Limb (tissue), 2 donors: ENCODE measurements around the gene LRRC8D.

ENCODE experiments used
- DNase-seq, 2 donors: peaks; one replicate each; pipeline ENCODE4 v3.0.0-alpha.2; 2016; ENCODE audit errors: extremely low spot score in 2 of 2

The LRRC8D gene

GRCh38 chr1:89894210-89895201 is 73.7 kb downstream of the LRRC8D start:
- no peak for DNase-seq

GRCh38 chr1:89896105-89896942 is 75.5 kb downstream of the LRRC8D start:
- DNase-seq = no peak

DNA sequence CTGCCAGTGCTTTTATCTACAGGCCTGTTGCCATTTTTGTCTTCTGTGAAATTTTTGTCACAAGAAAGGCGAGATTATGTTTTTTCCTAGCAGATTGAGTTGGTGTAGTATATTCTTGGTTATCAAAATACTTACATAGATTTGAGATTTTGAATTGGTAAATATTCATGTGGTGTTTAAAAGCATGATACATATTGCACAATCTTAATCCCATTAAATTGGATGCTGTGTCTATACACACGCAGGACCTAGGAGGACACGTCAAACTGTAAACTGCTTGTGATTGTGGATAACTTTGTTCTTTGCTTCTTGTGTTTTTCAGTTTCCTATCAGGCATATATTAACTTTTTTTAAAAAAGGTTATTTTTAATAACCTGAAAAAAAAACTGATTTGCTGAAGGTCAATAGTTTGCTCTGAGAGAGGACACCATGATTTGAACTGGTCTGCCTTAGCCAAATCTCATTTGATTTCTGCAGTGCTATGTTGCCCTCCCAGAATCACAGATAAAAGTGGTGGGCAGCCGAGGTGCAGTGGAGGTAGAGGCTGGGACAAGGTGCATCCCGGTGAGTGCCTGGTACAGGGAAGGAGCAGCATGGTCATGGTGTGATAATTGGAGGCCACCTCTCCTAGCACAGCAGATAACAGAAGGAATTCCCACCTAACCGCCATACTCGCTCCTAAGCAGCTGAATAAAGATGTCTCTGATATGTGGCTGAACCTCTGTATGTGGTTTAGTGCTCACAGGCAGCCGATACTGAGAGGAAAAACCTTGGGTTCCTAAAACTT is 76.7 kb downstream of the LRRC8D start:
- no peak for DNase-seq

DNA sequence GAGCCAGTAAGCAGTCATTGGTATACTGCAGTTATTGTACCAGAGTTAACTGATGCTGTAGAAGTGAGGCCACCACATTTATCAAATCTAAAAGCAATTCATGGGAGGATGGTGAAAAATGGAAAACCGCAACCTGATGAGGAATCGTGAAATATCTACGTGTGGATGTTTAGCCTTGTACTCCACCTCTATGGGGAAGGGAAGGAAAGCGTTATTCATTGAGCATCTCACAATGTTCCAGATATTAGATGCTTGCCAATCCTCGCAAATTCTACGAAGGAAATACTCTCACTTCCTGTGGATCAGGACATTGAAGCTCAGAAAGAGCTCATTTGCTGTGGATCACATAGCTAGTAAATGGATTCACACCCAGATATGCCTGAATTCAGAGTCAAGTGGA is 77.3 kb downstream of the LRRC8D start:
- DNase-seq = no peak

GRCh38 chr1:89898695-89899470 is 78.1 kb downstream of the LRRC8D start:
- no peak for DNase-seq

- no peak for DNase-seq
Observed at GRCh38 chr1:89900323-89900722, 79.5 kb downstream of the LRRC8D start.

DNA sequence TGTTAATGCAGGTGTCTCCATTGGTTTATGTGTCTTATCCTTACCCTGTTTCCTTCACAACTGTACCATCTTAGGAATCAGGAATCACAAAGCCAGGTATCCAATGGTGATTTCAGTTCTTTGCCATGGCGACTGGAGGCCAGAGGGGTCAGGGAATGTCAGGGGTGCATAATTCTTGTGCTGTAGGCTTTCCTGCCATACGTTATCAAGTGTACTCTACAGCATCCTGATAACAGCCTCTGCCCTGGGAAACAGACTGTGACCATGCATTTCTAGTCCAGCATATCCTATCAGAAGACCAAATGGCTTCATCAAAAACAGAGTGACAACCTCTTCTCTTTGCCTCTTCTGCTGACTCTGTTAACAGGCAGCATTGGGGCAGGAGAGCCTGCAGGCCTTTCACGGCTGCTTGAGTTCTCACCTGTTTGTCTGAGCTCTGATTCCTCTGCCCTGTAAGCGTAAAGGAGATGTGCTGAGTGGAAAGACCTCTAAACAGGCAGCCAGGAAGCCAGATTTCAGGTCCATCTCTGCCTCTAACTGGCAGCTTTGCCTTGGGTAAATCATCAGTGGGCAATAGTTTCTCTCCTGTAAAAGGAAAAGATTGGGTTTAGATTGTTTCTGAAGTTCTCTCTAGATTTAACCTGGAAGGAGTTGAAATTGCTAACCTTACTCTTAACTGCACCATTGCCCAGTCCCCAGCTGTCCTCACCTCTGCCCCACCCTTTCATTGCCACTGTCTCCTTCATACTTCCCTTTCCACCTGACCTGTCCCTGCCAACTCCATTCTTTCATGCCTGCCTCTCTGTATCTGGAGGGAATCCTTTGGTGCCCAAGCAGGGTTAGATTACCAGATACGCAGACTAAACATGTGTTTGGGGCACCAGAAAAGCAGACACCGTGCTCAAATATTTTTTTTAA is 80.2 kb downstream of the LRRC8D start:
- no peak for DNase-seq

GRCh38 chr1:89901957-89902669 is 81.3 kb downstream of the LRRC8D start:
- DNase-seq = no peak

- DNase-seq = no peak
Observed at GRCh38 chr1:89903550-89903949, 82.7 kb downstream of the LRRC8D start.

DNA sequence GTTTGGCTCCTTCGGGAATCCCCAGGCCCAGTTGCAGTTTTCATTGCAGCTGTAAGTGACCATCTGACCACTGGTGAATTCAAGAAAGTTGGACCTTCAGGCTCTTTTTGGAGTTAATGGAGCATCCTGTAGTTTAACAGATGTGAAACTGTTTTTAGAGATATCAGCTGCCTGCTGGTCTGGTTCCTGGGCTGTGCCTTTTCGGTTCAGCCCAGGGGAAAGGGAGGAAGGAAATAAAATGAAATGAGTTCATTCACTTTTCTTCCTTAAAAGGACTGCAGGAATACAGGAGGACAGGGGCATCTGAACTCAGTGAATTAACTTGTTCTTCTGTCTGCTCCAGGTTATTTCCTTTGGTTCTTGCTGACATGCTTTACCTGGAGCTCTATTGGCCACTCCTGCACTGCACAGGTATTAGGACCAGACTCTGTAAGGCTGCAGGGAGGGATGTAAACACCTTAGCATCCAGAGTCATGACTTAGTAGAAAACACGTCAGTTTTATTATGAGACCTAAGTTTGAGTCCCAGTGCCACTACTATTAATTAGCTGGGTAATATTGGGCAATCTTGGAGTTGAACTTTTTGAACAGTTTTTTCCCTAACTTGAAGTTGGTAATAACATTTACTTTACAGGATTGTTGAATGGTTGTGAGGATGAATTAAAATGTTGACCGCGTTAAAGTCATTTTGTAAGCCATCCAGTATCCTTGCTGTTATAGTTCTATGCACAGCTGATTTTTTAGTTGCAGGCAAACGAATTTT is 83.6 kb downstream of the LRRC8D start:
- no peak for DNase-seq

DNA sequence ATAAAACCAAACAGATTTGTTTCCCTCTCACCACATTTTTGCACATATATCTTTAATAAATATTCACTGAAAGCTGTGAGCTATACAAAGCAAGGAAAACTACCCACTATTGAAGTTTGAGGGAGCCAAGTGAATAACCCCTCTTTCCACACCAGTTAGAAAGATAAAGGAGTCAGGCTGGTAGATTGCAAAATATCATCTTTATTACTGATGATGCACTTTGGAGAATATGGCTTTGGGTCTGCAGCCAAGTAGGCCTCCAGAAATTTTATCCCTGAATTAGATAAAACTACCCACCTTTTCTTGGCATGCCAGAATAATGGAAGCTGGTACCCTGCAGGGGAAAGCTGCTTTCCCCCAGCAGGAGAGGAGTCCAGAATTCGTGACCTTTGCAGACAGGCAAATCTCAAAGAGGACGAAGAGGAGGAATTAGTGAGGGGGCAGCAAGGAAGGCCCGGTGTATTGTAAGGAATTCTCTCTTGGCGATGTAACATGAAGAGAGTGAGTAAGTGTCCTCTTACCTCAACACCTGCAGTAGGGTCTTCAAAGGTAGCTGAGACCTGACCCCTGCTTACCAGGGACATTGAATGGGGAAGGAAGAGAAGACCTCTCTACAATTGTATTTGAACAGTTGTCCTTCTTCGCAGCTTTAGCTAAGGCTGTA is 84.7 kb downstream of the LRRC8D start:
- DNase-seq = no peak

DNA sequence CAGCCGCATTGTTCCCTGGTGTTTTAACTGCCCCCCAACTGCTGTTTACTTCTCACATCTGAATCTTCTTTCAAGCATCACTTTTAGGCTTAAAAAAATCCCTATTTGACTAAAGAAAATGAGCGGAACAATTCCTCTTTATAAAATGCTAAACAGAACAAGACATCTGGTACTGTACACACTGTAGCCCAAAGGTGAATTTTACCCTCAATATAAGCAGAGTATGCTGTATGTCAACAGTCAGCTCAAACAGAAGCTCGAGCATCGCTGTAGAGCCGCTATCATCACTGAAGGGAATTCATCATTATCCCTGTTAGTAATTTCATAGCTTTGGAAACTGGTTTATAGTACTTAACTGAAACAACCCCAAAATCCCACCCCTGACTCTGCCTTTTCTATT is 85.3 kb downstream of the LRRC8D start:
- DNase-seq = no peak

DNA sequence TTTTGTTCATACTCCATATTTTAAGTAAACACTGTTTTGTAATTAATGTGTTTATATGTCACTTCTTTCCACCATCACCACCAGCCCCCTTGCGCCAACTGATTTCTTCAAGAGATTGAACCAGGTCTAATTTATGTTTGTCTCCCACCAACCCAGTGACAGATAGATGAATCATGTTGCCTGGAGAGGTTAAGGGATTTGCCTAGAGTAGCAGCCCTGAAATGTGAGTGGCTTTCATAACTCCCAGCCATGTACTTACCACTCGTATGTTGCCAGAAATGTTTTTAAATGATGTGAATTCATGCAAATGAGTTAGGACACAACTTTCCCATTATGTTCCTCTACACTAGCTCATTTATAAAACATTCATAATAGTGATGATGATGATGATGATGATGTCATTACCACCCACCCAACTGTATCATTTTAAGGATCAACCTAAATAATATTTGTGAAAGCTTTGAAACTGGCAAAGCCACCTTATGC is 86.9 kb downstream of the LRRC8D start:
- no peak for DNase-seq

DNA sequence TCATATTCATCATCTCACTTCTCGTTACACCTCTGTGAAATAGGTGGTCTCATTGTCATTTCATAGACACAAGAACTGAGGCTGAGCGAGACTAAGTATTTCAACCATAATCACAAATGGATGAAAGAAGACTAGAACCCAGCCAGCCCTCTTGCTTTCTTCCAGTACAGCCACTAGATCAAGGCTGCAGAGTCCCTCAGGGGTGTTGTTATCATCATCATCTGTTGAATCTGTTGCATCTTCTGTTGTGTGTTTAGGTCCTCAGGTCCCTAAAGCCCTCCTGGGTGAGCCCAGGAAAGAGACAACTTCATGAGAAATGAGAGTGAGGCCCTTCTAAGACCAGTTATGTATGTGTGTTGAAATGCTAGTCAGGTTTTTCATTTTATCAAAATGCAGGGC is 87.4 kb downstream of the LRRC8D start:
- DNase-seq = no peak

- no peak for DNase-seq
Observed at GRCh38 chr1:89908672-89909436, 88.0 kb downstream of the LRRC8D start.

DNA sequence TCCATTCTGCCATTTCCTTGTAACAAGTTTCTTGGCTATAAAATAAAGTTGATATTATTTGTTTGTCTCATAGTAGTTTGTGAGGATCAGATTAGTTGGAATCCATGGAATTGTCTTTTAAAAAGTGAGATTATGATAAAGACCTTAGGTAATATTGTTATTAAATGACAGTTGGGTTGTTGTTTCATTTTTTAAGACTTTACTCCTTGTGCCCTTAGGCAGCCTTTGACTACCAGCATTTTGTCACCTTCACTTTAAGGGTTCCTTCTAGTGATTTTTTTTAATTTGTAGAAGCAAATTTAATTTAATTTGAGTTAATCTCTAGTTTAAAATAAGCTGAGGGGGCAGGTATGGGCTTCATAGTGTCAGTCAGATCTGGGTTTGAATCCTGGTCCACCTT is 89.4 kb downstream of the LRRC8D start:
- no peak for DNase-seq

- DNase-seq = no peak
Observed at GRCh38 chr1:89910780-89911179, 89.9 kb downstream of the LRRC8D start.
